HG03280 (cell line): ENCODE measurements around the gene RHOT1.
"Not testable (repeated sequence)": the region's sequence is repeated elsewhere in the genome, so short reads cannot be mapped to it uniquely, and the experiment has no call there.

Experiments used
- ATAC-seq: cut with Tn5 transposase; IDR thresholded peaks from one replicate; pipeline ENCODE4 v1.9.1; 2021; ENCODE audit warnings: mild to moderate bottlenecking, moderate library complexity; ENCODE audit not compliant: unreplicated experiment

Gene RHOT1

DNA sequence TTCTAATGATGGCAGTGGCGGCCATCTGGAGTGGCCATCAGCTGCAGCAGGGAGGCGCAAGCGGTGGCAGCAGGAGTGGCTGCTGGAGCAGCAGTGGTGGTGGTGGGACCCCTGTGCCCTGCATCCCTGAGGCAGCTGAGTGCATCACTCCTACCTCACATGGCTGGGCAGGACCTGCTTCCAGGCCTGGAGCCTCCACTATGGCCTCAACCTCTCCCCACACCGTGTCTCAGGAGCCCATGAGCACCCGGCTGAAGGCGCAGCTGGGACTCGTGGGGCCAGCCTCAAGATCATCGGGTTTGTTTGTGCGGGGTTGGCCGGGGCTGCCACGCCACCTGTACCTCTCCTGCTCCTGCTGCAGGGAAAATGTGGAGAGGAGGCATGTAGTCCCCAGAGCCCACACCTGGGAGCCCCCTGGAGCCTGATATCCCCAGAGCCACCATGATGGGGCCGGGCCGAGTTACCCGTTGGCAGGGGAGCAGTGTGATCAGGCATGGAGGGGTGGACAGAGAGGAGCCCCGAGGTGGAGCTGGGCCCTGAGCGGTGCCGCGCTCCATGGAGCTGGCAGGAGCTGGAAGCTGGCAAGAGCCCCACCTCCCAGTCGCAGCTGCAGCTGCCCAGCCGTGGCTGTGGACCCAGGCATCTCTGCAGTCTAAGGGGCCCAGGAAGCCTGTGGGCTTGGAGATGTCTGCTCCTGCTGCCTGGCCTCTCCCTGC, 16.7 kb downstream of the RHOT1 start:
- no peak for ATAC-seq

DNA sequence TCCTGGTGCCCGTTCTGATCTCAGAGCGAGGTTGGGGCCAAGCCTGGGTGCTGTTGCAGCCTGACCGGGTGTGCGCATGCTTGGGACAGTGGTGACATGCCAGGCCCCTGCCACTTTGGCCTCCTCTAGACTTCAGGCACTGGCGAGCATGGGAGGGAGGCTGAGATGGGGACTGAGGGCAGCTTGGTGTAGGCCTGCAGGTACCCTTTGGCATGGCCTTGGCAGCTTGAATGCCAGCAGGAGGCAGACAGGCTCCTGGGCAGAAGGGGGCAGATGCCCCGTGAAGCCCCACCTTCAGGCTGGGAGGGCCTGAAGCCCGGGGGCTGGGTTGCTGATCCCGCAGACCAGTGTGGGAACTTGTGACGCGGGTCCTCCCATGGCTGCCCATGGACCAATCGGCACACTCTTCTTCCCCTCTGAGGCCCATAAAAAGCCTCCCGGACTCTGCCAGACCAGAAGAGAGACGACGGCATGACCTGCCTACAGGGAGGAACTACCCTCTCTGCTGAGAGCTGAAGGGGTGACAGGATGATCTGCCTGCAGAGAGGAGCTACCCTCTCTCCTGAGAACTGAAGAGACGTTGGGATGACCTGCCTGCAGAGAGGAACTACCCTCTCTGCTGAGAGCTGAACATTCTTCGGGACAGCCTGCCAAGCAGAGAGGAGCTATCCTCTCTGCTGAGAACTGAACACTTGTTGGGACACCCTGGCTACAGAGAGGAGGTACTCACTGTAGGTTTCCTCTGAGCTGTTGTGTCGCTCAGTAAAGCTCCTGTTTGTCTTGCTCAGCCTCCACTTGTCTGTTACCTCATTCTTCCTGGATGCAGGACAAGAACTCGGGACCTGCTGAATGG, 17.5 kb downstream of the RHOT1 start:
- no peak for ATAC-seq

GRCh38 chr17:32160526-32160925, 18.2 kb downstream of the RHOT1 start:
- no peak for ATAC-seq

DNA sequence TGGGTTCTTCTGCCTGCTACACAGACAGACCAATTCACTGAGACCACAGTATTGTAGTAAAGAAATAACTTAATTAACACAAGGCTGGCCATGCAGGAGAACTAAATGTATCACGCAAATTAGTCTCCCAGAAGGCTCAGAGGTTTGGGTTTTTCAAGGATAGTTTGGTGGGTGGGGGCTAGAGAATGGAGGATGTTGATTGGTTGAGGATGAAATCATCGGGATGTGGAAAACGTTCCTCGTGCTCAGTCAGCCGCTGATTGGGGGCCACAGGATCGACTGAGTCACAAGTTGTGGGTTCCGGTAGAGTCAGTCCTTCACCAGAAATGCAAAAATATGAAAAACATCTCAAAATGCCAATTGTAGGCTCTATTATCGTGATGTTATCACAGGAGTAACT, 18.7 kb downstream of the RHOT1 start:
- no peak for ATAC-seq

DNA sequence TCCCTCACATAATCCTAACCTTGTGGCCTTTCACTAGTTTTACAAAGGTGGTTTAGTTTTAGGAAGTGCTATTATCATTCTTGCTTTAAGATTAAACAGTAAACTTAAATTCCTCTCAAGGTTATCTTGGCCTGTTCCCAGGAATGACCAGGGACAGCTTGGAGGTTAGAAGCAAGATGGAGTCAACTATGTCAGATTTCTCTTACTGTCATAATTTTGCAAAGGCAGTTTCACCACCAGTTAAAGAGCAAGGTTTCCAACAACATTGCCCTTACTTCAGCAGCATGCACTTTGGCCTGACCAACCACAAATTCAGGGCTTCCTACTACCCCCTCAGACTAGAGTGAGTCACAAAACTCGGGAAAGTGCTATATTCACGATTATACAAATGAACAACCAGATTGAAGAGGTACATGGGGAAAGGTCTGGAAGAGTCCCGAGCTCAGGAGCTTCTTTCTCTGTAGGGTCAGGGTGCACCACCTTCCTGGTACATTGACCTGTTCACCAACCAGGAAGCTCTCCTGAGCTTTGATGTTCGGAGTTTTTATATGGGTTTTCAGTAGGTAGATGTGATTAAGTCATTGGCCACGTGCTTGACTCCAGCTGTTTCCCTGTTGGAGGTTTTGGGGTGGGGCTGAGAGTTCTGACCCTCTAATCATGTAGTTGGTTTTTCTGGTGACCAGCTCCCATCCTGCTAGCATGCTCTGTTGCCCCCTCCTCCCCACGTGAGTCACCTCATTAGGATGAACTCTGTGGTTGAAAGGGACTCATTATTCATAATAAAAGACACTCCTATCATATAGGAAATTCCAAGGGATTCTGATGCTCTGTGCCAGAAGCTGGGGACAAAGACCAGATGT, 19.4 kb downstream of the RHOT1 start:
- ATAC-seq, result no peak

DNA sequence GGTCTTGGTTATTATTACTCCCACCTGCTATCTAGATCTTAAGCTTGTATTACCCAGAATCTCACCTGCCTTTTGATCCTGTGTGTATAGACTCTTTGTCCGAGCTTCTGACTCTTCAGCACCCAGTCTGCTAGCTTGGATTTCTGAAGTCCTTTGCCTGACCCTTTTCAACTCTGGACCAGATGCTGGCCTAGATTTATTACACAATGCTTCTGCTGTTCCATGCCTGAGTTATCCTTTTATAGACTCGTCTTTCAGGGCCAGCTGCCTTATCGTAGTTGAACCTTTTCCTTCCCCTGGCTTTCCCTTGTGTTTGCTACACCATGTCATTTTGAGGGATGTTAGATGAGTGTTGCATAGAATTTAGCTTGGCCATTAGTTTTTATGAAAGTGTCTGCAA, 32.6 kb downstream of the RHOT1 start:
- no peak for ATAC-seq

GRCh38 chr17:32178679-32179078, 36.4 kb downstream of the RHOT1 start:
- not testable (repeated sequence) for ATAC-seq

GRCh38 chr17:32179103-32179502, 36.8 kb downstream of the RHOT1 start:
- ATAC-seq, result not testable (repeated sequence)

- not testable (repeated sequence) for ATAC-seq
Observed at GRCh38 chr17:32179526-32179925, 37.2 kb downstream of the RHOT1 start.

GRCh38 chr17:32180262-32180661, 38.0 kb downstream of the RHOT1 start:
- not testable (repeated sequence) for ATAC-seq

GRCh38 chr17:32185875-32186274, 43.6 kb downstream of the RHOT1 start:
- ATAC-seq, result no peak

GRCh38 chr17:32187271-32187670, 45.0 kb downstream of the RHOT1 start:
- no peak for ATAC-seq

DNA sequence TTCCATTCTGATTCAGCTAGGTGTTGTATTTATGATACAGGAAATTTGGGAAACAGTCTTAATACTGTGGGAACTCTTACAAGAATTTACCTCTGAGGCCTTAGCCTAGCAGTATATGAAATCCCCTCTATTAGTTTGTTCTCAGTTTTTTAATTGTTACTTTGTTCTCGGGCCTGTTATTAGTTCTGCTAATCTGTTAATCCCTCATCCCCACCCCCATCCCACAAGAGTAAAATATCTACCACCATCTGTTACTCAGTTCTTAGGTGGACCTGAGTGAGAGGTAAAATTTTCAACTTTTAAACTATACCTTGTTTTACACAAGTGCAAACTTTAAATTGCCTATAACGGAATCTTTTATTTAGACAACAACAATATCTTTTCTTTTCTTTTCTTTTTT, 47.0 kb downstream of the RHOT1 start:
- no peak for ATAC-seq

DNA sequence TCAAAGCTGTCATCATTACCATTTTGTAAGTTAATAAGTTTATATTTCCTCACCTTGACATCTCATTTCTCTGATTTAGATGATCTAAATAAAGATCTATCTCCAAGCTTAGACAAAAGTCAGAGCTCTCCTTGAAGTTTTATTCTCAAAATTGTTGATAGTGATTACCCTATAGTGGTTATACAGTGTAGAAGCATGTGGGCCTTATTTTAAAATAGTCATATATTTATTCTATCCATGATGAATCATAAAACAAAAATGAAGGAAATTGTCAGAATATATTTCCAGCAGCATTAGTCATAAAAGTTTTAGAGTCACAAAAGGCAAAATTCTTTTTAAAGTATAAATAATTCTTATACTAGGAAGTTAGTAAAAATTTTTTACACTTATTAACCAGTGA, 49.0 kb downstream of the RHOT1 start:
- no peak for ATAC-seq

GRCh38 chr17:32192379-32192778, 50.1 kb downstream of the RHOT1 start:
- no peak for ATAC-seq

GRCh38 chr17:32197987-32198386, 55.7 kb downstream of the RHOT1 start:
- ATAC-seq, result no peak

GRCh38 chr17:32206861-32207260, 64.6 kb downstream of the RHOT1 start:
- no peak for ATAC-seq

DNA sequence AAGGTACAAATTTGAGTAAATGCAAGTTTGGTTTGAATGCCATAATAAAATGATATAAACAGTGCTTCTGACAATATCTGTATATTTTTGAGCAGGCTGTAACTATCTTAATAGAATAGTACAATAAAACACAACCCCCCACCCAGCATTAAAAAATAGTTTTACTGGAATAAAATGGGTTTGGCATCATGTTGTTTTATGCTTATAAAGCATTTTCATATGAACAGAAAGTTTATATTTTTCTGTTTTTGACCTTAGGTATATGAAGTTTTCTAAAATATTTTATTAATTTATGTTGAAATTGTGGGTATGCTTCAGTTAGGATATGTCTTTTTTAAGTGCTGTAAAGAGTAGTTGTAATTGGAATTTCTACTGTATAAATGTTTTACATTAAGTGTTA, 66.1 kb downstream of the RHOT1 start:
- no peak for ATAC-seq

- ATAC-seq, result no peak
Observed at GRCh38 chr17:32209608-32210007, 67.3 kb downstream of the RHOT1 start.

- no peak for ATAC-seq
Observed at GRCh38 chr17:32211671-32212070, 69.4 kb downstream of the RHOT1 start.

- ATAC-seq, result no peak
Observed at GRCh38 chr17:32215696-32216095, 73.4 kb downstream of the RHOT1 start.
